PC-3 (cell line): Measurements from ENCODE around the gene ATP1B3.

Source experiments
- EZH2 ChIP-seq: fragments of 300-600 bp; sonication (generic); IDR thresholded peaks from one replicate; pipeline ENCODE4 v1.6.1; 2017; ENCODE audit warnings: antibody characterized with exemption, mild to moderate bottlenecking, low read length; ENCODE audit not compliant: unreplicated experiment
- EZH2phosphoT487 ChIP-seq: fragments of 300-600 bp; sonication (generic); IDR thresholded peaks from 2 replicates; pipeline ENCODE4 v1.6.1; 2018; ENCODE audit warnings: mild to moderate bottlenecking, antibody characterized with exemption, low read length, borderline replicate concordance
- TF ChIP-seq, protein P1 (sequence below): fragments of 300-600 bp; sonication (generic); conservative IDR thresholded peaks from 2 replicates; pipeline ENCODE4 v1.5.1; 2017; ENCODE audit warnings: antibody characterized with exemption, low read depth, mild to moderate bottlenecking, low read length

DNA sequence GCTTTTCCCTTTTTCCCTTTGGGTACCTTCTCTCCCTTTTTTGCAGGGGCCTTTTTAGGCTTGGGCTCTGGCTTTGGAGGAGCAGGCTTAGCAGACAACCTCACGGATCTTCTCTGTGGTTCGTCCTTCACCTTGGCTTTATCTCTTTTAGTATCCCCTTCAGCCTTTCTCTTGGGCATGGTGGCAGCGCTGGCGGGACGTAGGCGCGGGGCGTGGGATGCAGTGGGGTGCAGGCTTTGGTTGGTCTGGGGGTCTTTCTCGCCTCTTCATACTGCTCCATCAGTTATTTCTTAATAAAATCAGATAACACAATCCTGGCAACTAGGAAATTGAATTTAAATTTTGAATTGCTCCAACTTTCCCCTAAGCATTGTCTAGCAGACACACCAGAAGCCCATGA lies 11.3 kb upstream of the ATP1B3 start:
- TF ChIP-seq, protein P1, sequence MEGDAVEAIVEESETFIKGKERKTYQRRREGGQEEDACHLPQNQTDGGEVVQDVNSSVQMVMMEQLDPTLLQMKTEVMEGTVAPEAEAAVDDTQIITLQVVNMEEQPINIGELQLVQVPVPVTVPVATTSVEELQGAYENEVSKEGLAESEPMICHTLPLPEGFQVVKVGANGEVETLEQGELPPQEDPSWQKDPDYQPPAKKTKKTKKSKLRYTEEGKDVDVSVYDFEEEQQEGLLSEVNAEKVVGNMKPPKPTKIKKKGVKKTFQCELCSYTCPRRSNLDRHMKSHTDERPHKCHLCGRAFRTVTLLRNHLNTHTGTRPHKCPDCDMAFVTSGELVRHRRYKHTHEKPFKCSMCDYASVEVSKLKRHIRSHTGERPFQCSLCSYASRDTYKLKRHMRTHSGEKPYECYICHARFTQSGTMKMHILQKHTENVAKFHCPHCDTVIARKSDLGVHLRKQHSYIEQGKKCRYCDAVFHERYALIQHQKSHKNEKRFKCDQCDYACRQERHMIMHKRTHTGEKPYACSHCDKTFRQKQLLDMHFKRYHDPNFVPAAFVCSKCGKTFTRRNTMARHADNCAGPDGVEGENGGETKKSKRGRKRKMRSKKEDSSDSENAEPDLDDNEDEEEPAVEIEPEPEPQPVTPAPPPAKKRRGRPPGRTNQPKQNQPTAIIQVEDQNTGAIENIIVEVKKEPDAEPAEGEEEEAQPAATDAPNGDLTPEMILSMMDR = no peak
- TF ChIP-seq EZH2 (no peak), EZH2phosphoT487 (no peak)
